GM23338 (cell line): ENCODE measurements around the gene NAMPT. TPM values are rescaled to one million over a fixed set of nuclear protein-coding genes. Genes with fewer than 3 reads are reported as not detected.

ENCODE experiments used
- ATAC-seq: fragments of 200-7000 bp; cut with Tn5 transposase; 3 replicates; pipeline ENCODE4 v1.9.1; 2020
- DNase-seq: peaks from one replicate; pipeline ENCODE4 v3.0.0-alpha.2; 2015; ENCODE audit warnings: low spot score
- H2AFZ ChIP-seq: fragments of 200-600 bp; sonication (generic); 2 replicates; pipeline ENCODE4 v1.8.0; 2016; ENCODE audit warnings: antibody characterized with exemption, mild to moderate bottlenecking, moderate library complexity
- H3F3A ChIP-seq: fragments of 200-600 bp; sonication (generic); replicated peaks from 2 replicates; pipeline ENCODE4 v1.8.0; 2017; ENCODE audit warnings: antibody characterized with exemption, mixed run types, low read depth
- H3K27ac ChIP-seq: fragments of 200-600 bp; sonication (generic); 2 replicates; pipeline ENCODE4 v1.6.1; 2016; ENCODE audit warnings: low read depth
- H3K27me3 ChIP-seq: fragments of 200-600 bp; sonication (generic); 2 replicates; pipeline ENCODE4 v1.8.0; 2016; ENCODE audit warnings: mild to moderate bottlenecking, mixed run types, moderate library complexity; ENCODE audit not compliant: insufficient read depth
- H3K36me3 ChIP-seq: fragments of 200-600 bp; sonication (generic); 2 replicates; pipeline ENCODE4 v1.8.0; 2016; ENCODE audit warnings: mild to moderate bottlenecking; ENCODE audit not compliant: insufficient read depth
- H3K4me1 ChIP-seq: fragments of 200-600 bp; sonication (generic); 2 replicates; pipeline ENCODE4 v1.8.0; 2016; ENCODE audit warnings: mild to moderate bottlenecking, moderate library complexity; ENCODE audit not compliant: insufficient read depth
- H3K4me2 ChIP-seq: fragments of 200-600 bp; sonication (generic); 2 replicates; pipeline ENCODE4 v1.7.1; 2017; ENCODE audit warnings: mixed run types
- H3K4me3 ChIP-seq: fragments of 200-600 bp; sonication (generic); 2 replicates; pipeline ENCODE4 v1.6.1; 2016; ENCODE audit warnings: mixed run types
- H3K79me2 ChIP-seq: fragments of 200-600 bp; sonication (generic); replicated peaks from 2 replicates; pipeline ENCODE4 v1.8.0; 2017; ENCODE audit warnings: mild to moderate bottlenecking; ENCODE audit not compliant: insufficient read depth
- H3K9me2 ChIP-seq: fragments of 200-600 bp; sonication (generic); 2 replicates; pipeline ENCODE4 v1.8.0; 2017; ENCODE audit not compliant: insufficient read depth
- H4K20me1 ChIP-seq: fragments of 200-600 bp; sonication (generic); replicated peaks from 2 replicates; pipeline ENCODE4 v1.8.0; 2017; ENCODE audit warnings: mild to moderate bottlenecking; ENCODE audit not compliant: insufficient read depth
- H3K27ac Mint-ChIP-seq: 2 replicates; pipeline ENCODE4 v1.8.0; 2020; ENCODE audit warnings: inconsistent platforms, mild to moderate bottlenecking, moderate library complexity, mixed read lengths
- H3K27me3 Mint-ChIP-seq: 3 replicates; pipeline ENCODE4 v1.8.0; 2022; ENCODE audit warnings: low read depth, mild to moderate bottlenecking, moderate library complexity, mixed read lengths, inconsistent platforms; ENCODE audit not compliant: insufficient read depth, poor library complexity
- H3K36me3 Mint-ChIP-seq: 3 replicates; pipeline ENCODE4 v1.8.0; 2021; ENCODE audit warnings: low read depth, mild to moderate bottlenecking, inconsistent platforms, moderate library complexity, mixed read lengths
- H3K4me1 Mint-ChIP-seq: 3 replicates; pipeline ENCODE4 v1.8.0; 2020; ENCODE audit warnings: mild to moderate bottlenecking, inconsistent platforms, mixed read lengths
- H3K4me3 Mint-ChIP-seq: 3 replicates; pipeline ENCODE4 v1.8.0; 2021; ENCODE audit warnings: moderate library complexity, mild to moderate bottlenecking, inconsistent platforms, mixed read lengths
- H3K9me3 Mint-ChIP-seq: 3 replicates; pipeline ENCODE4 v1.8.0; 2020; ENCODE audit warnings: moderate library complexity, mild to moderate bottlenecking, inconsistent platforms, mixed read lengths
- CREB1 ChIP-seq: fragments of 250-450 bp; sonication (Bioruptor Pico); IDR thresholded peaks from 2 replicates; pipeline ENCODE4 v1.5.0; 2020; ENCODE audit warnings: low read depth, mild to moderate bottlenecking, moderate library complexity
- CTCF ChIP-seq, 2 experiments: fragments of 200-600 bp in 1 of 2; sonication (generic) in 1 of 2; conservative IDR thresholded peaks; 2 replicates each; pipeline versions ENCODE4 v1.5.1 to v1.6.1; 2016 to 2017; ENCODE audit warnings: antibody characterized with exemption in 2 of 2, low read depth in 2 of 2, mild to moderate bottlenecking in 2 of 2, moderate library complexity in 1 of 2
- ETS1 ChIP-seq: IDR thresholded peaks from 2 replicates; pipeline ENCODE4 v1.6.1; 2016; ENCODE audit warnings: antibody characterized with exemption
- EZH2 ChIP-seq: fragments of 200-600 bp; sonication (generic); IDR thresholded peaks from one replicate; pipeline ENCODE4 v1.8.0; 2017; ENCODE audit warnings: antibody characterized with exemption, mild to moderate bottlenecking, low read depth; ENCODE audit not compliant: unreplicated experiment
- EZH2phosphoT487 ChIP-seq: fragments of 200-600 bp; sonication (generic); IDR thresholded peaks from one replicate; pipeline ENCODE4 v1.8.1; 2018; ENCODE audit warnings: antibody characterized with exemption; ENCODE audit not compliant: unreplicated experiment
- JUNB ChIP-seq: IDR thresholded peaks from one replicate; pipeline ENCODE4 v1.6.1; 2016; ENCODE audit warnings: antibody characterized with exemption; ENCODE audit not compliant: unreplicated experiment
- NANOG ChIP-seq: IDR thresholded peaks from 2 replicates; pipeline ENCODE4 v1.6.1; 2016; ENCODE audit warnings: antibody characterized with exemption, borderline replicate concordance
- POLR2AphosphoS5 ChIP-seq: IDR thresholded peaks from 2 replicates; pipeline ENCODE4 v1.6.1; 2016; ENCODE audit warnings: antibody characterized with exemption, low read depth
- REST ChIP-seq: IDR thresholded peaks from one replicate; pipeline ENCODE4 v1.6.1; 2018; ENCODE audit warnings: antibody characterized with exemption; ENCODE audit not compliant: unreplicated experiment
- STAT1 ChIP-seq: IDR thresholded peaks from one replicate; pipeline ENCODE4 v1.6.1; 2016; ENCODE audit warnings: antibody characterized with exemption; ENCODE audit not compliant: unreplicated experiment
- ZNF114 ChIP-seq: fragments of 250-450 bp; sonication (Bioruptor Pico); IDR thresholded peaks from 2 replicates; pipeline ENCODE4 v1.5.0; 2020; ENCODE audit warnings: mild to moderate bottlenecking, moderate library complexity
- ZNF331 ChIP-seq: fragments of 250-450 bp; sonication (Bioruptor Pico); IDR thresholded peaks from 2 replicates; pipeline ENCODE4 v1.5.0; 2020; ENCODE audit warnings: low read depth, mild to moderate bottlenecking, moderate library complexity
- ZNF462 ChIP-seq: fragments of 250-450 bp; sonication (Bioruptor Pico); IDR thresholded peaks from 2 replicates; pipeline ENCODE4 v1.5.0; 2020; ENCODE audit warnings: mild to moderate bottlenecking, moderate library complexity
- polyA plus RNA-seq: library from polyadenylated mRNA; unstranded; fragments of >200 nt; fragmentation: Nextera tagmentation; extraction: Ambion mirVana; gene quantifications from 2 replicates; pipeline ENCODE4 v1.2.1, GENCODE V29; 2016
- total RNA-seq: library from RNA; depleted of rRNA; stranded (reverse); fragments of >200 nt; shearing (Covaris generic); gene quantifications from 2 replicates; pipeline ENCODE4 v1.2.3, GENCODE V29; 2014

NAMPT gene
- total and polyA plus RNA-seq, 2 experiments from 2014 or later: 37.9 to 73.9 TPM

- Histone ChIP-seq H3K36me3 (no peaks in the 10 kb centered on the region), H3K79me2 (no peaks in the 10 kb centered on the region), H3K27me3 (no peaks in the 10 kb centered on the region), H4K20me1 (no peaks in the 10 kb centered on the region), H3F3A (no peaks in the 10 kb centered on the region), H3K4me2 (no peak overlapping the region), H2AFZ (0 out of 2 replicates have a peak overlapping the region, but pooled peaks have one; percentile 6), H3K4me3 (no peak overlapping the region), H3K4me1 (no peaks in the 10 kb centered on the region), H3K27ac (no peak overlapping the region), H3K9me2 (peaks cover 9% of the 10 kb centered on the region; the same call in 1 of the 2 replicates)
- DNase-seq (no peak), ATAC-seq (no peak)
- TF ChIP-seq POLR2AphosphoS5 (no peak), NANOG (no peak), ETS1 (no peak), CREB1 (CRISPR knock-in tag) (no peak), ZNF462 (CRISPR knock-in tag) (no peak), STAT1 (no peak), REST (no peak), JUNB (no peak), CTCF (conservative IDR thresholded peaks at IDR 0.05; ENCODE audit: low read depth in 2 of 2) (no peak), ZNF331 (CRISPR knock-in tag) (no peak), EZH2 (no peak), EZH2phosphoT487 (no peak), ZNF114 (CRISPR knock-in tag) (no peak)
- no peak overlapping the region for H3K27ac Mint-ChIP-seq
- H3K4me3 Mint-ChIP-seq: no peak overlapping the region
- no peaks in the 10 kb centered on the region for H3K27me3 Mint-ChIP-seq
- H3K4me1 Mint-ChIP-seq: no peaks in the 10 kb centered on the region
- no peaks in the 10 kb centered on the region for H3K9me3 Mint-ChIP-seq
- H3K36me3 Mint-ChIP-seq: no peaks in the 10 kb centered on the region
These were observed 44.6 kb upstream of the NAMPT start for GRCh38 chr7:106329408-106329807.
